ENCODE measurements around the gene HES7. TPM values are rescaled to one million over a fixed set of nuclear protein-coding genes. Genes with fewer than 3 reads are reported as not detected.

HES7 gene
- total RNA-seq, 1 donor = 0.09 TPM

- DNase-seq (ENCODE audit: low read depth) = no peak
- TF ChIP-seq, protein P1, sequence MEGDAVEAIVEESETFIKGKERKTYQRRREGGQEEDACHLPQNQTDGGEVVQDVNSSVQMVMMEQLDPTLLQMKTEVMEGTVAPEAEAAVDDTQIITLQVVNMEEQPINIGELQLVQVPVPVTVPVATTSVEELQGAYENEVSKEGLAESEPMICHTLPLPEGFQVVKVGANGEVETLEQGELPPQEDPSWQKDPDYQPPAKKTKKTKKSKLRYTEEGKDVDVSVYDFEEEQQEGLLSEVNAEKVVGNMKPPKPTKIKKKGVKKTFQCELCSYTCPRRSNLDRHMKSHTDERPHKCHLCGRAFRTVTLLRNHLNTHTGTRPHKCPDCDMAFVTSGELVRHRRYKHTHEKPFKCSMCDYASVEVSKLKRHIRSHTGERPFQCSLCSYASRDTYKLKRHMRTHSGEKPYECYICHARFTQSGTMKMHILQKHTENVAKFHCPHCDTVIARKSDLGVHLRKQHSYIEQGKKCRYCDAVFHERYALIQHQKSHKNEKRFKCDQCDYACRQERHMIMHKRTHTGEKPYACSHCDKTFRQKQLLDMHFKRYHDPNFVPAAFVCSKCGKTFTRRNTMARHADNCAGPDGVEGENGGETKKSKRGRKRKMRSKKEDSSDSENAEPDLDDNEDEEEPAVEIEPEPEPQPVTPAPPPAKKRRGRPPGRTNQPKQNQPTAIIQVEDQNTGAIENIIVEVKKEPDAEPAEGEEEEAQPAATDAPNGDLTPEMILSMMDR (IDR thresholded peaks at IDR 0.05; ENCODE audit: insufficient read depth, low read length) = no peak
- peak overlapping the region; percentile 53 for H3K4me3 ChIP-seq (ENCODE audit: low read depth, low read length)
Measured at GRCh38 chr17:8137645-8138373, 13.9 kb upstream of the HES7 start.

DNA sequence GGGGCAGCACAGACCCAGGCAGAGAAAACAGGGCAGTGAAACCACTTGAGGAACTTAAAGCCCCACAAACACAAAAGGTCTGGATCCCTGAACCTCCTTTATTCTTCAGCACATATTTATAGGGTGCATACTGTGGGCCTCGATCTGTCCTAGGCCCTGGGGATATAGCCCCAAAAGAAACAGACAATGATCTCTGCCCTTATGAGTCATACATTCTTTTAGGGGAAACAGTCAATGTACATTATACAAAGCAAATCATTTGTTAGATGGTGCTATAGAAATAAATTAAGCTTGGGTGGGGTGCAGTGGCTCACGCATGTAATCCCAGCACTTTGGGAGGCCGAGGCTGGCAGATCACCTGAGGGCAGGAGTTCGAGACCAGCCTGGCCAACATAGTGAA, 10.0 kb upstream of the HES7 start:
- H3K4me3 ChIP-seq (ENCODE audit: low read depth, low read length) = no peak overlapping the region
- TF ChIP-seq, protein P1 (IDR thresholded peaks at IDR 0.05; ENCODE audit: insufficient read depth, low read length) = no peak
- no peak for DNase-seq (ENCODE audit: low read depth)

DNA sequence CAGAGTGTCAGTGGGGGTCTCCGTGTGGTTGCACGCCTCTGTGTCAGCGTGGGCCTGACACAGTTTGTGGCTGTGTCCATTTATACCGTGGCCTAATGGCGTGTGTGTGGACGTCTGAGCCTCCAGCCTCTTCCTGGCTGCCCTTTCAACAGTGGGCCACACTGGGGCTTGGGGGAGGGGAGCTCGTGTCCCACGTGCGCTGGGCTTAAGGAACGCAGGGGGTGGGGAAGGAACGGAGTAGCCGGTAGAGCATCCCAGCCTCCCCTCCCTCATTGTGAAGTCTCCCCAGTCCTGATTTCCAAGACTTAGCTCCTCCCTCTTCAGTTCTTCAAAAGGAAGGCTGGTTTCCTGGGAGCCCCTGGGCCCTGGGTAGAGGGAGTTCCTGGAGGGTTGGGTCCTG, 9.5 kb upstream of the HES7 start:
- DNase-seq (ENCODE audit: low read depth) = no peak
- no peak overlapping the region for H3K4me3 ChIP-seq (ENCODE audit: low read depth, low read length)
- TF ChIP-seq, protein P1 (IDR thresholded peaks at IDR 0.05; ENCODE audit: insufficient read depth, low read length) = no peak

DNA sequence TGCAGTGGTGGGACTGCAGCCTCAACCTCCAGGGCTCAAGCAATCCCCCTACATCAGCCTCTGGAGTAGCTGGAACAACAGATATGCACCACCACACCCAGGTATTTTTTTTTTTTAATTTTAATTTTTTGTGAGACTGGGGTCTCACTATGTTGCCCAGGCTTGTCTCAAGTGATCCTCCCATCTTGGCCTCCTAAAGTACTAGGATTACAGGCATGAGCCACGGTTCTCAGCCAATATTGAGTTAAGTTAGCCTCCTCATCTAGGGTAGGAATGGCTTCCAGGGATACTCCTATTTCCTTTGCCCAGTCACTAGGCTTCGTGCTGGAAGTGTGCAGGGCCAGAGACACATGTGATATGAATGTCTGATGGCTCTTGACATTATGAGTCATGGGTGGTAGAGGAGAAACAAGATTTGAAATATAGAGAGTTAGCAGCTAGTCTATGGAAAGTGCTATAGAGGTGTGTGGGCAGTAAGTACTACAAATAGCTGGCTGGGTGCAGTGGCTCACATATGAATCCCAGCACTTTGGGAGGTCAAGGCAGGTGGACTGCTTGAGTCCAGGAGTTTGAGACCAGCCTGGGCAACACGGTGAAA, 8.0 kb upstream of the HES7 start:
- no peak overlapping the region for H3K4me3 ChIP-seq (ENCODE audit: low read depth, low read length)
- TF ChIP-seq, protein P1 (IDR thresholded peaks at IDR 0.05; ENCODE audit: insufficient read depth, low read length) = no peak
- DNase-seq (ENCODE audit: low read depth) = no peak

GRCh38 chr17:8128125-8128784, 4.3 kb upstream of the HES7 start:
- H3K4me3 ChIP-seq (ENCODE audit: low read depth, low read length) = no peak overlapping the region
- TF ChIP-seq, protein P1 (IDR thresholded peaks at IDR 0.05; ENCODE audit: insufficient read depth, low read length) = no peak
- no peak for DNase-seq (ENCODE audit: low read depth)

DNA sequence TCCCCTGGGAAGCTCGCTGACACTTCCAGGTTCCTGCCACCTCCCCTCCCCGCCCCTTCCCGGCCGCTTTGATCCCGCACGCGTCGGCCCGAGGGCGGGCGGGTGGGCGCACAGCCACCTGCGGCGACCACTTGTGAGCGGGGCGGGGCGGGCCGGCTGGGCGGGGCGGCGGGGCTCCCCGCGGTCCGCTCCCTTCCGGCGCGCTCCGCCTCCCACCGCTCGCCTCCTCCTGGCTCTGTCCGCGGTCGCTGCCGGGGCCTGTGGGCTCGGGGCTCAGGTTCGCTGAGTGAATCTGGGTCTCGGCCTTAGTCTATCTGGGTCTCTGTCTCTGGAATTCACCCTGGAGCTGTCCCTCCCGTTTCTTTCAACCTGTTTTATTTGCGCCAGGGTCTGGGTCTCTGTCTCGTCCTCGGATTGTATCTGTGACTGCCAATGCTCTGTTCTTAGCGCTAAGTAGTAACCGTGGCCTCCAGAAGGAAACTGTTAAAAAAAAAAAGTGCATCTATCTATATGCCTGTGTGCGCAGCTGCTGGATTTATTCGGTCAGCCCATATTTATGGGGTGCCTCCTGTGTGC, 2.7 kb upstream of the HES7 start:
- DNase-seq (ENCODE audit: low read depth) = peak; percentile 38
- TF ChIP-seq, protein P1 (IDR thresholded peaks at IDR 0.05; ENCODE audit: insufficient read depth, low read length) = no peak
- H3K4me3 ChIP-seq (ENCODE audit: low read depth, low read length) = peak overlapping the region; percentile 72

Measured in fibroblast of the aortic adventitia (primary cell).